ENCODE data around the gene TFF2.

GRCh38 chr21:42349420-42350317, 1.1 kb downstream of the TFF2 start:
- TF ChIP-seq POLR2A (IDR thresholded peaks at IDR 0.05) = no peak
- no peak for TF ChIP-seq CTCF (IDR thresholded peaks at IDR 0.05 in 8 of 11, conservative IDR thresholded peaks at IDR 0.05 in 3 of 11)
- TF ChIP-seq POLR2AphosphoS5 (IDR thresholded peaks at IDR 0.05) = no peak

All from spleen (tissue), 7 donors.